Right kidney (tissue), 1 donor: ENCODE measurements around the gene ANKS6.
A peak's percentile ranks its signal among the peaks of the same experiment; 100 is the strongest.

Experiments used
- DNase-seq: peaks from one replicate; pipeline ENCODE4 v3.0.0-alpha.2; 2016

Gene ANKS6

GRCh38 chr9:98791608-98792490 is 4.5 kb downstream of the ANKS6 start:
- no peak for DNase-seq

- DNase-seq: peak; percentile 82
Observed at GRCh38 chr9:98790842-98791607, 5.3 kb downstream of the ANKS6 start.

GRCh38 chr9:98790134-98790841 is 6.1 kb downstream of the ANKS6 start:
- DNase-seq: no peak

- no peak for DNase-seq
Observed at GRCh38 chr9:98789483-98790133, 6.7 kb downstream of the ANKS6 start.

DNA sequence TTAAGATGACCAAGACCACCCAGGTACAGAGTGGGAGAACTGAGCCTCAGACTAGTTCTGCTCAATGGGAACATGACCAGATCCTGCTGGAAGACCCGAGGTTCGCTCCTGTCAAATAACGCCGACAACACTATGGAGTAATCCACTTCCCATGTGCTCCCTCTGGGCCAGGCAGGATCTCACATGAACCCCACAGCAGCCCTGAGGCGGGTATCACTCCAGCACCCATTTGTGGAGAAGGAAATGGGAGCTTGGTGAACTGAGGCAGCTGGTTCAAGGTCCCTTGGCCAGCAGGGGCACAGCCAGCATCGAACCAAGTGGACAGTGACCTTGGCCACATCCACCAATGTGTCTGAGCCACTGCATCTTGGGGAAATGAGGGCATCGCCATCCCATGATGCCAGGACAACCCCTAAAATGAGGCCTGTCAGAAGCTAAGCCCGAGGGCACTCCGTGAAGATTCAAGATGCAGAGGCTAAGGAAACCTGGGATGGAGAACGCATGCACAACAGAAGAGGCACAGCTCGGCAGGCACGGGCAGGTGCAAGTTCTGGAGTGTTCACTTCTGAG is 8.5 kb downstream of the ANKS6 start:
- DNase-seq: no peak

GRCh38 chr9:98786750-98787510 is 9.4 kb downstream of the ANKS6 start:
- no peak for DNase-seq

GRCh38 chr9:98784831-98785806 is 11.2 kb downstream of the ANKS6 start:
- no peak for DNase-seq

DNA sequence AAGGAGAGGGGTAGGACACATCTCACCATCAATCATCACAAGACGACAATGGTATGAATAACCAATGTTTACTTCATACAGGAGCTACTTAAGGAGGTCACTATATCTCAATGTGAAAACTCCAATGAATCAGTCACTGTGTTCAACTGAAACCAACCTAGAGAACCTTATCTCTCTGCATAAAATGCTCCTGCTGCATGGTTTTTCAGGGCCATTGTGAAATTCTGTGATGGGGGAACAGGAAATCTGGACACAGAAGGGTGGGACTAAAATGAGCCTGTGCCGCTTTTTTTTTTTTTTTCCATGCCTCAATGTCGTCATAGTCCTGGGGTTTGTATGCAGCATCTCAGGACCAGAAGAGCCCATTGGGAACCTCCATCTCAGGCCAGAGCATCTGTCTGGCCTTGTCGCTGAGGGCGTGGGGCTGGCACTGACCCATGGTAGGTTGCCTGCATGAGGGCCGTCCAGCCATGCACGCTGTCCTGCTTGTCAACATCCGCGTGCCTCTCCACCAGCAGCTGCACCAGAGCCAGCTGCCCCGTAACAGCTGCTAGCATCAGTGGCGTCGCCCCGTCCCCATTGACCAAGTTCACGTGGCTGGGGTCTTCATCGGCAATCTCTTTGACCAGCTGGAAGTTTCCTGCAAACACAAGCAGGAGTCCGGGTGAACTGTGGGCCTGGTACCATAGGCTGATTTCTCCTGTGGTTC is 12.7 kb downstream of the ANKS6 start:
- no peak for DNase-seq

GRCh38 chr9:98781588-98782383 is 14.6 kb downstream of the ANKS6 start:
- DNase-seq: no peak

DNA sequence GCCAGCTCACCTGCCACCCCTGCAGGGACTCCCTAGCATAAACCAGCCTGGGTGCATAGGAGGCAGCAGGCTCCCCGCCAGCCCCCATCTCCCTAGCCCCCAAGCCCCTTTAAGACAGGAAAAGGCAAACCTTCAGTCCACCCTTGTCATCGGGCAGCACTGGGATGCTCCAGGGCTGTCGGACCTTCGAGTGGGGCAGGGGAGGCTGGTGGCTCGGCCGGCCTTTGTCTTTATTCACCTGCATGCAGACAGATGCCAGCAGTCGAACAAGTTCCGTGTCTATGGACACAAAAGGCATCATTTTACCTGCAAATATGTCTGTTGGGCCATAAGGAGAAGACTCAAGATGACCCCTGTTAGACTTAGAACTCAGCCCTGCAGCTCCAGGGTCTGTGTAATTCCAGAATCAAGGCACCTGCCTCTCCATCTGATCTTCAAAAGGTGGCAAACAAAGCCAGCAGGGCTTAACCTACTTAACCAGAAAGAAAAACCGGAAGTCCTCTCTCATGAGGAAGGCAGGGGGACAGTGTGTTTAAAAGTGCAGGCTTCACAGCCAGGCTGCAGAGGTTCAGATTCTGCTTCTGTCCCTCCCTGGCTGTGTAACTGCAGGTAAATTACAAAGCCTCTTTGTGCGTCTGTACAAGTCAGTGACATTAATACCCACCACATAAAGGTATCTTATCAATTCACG is 16.2 kb downstream of the ANKS6 start:
- no peak for DNase-seq

DNA sequence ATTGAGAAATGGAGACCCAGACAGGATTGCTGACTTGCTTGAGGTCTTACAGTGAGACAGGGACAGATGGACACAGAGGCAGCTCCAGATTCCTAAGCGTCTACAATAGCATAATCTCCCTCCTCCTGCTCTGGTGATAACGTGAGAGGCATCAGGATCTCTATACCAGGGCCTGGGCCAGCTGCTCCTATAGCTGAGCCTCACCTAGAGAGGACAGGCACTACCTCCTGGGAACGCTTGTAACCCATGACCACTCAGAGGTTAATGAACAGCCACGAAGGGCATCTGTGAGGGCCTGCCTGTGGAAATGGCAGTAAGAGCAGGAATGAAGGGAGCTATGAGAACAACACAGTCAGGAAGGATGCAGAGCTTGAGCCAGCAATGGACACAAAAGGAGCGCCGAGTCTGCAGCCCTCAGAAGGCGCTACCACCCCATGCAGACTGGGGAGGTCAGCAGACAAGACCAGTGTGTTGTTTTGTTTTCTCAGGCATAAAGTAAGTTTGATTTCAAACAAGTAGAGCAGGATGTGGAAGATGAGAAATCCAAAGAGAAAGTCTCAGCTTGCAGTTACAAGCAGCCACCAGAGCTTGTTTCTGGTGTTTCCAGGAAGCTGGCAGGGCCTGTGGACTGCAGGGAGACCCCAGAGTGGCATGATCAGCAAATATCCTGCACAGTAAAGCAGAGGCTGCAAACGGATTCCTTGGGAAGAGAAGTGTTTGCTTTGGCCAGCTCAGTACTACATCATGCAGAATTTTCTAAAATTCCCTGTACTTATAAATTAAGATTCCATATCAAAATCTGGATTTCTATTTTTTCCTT is 17.4 kb downstream of the ANKS6 start:
- DNase-seq: peak; percentile 40

DNA sequence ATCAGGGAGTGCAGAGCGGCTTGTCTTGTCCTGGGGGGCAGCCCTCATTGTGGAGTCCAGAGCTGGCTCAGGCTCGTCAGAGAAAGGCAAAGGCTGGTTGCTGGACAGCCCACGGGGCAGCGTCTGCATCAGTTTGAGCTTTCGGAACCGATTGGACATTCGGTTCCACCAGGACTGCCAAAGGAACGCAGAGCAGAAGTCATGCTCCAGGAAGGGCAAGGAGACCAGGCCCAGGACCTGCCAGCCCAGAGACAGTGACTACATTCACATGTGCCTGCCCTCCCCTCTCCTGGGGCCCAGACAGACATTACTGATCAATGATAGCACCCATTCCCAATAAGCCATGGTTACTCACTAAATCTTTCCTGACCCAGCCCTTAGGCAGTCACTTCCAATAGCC is 18.1 kb downstream of the ANKS6 start:
- no peak for DNase-seq

DNA sequence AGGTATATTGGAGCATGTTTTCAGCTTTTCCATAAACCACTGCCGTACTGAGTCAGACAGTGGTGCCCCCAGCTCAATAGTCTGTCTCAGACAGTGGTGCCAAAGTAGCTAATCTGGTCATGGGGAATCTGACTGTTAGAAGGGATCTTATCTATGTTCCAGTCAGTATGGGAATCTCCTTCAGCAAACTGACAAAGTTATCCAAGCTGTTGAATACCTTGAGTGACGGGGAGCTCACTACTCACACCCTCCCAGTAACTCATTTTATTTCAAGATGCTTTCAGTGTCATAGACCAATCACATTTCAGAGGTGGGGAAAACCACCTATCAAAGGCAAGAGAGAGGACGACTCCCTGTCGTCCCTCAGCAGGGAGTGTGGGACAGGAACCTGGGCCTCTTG is 18.7 kb downstream of the ANKS6 start:
- no peak for DNase-seq

DNA sequence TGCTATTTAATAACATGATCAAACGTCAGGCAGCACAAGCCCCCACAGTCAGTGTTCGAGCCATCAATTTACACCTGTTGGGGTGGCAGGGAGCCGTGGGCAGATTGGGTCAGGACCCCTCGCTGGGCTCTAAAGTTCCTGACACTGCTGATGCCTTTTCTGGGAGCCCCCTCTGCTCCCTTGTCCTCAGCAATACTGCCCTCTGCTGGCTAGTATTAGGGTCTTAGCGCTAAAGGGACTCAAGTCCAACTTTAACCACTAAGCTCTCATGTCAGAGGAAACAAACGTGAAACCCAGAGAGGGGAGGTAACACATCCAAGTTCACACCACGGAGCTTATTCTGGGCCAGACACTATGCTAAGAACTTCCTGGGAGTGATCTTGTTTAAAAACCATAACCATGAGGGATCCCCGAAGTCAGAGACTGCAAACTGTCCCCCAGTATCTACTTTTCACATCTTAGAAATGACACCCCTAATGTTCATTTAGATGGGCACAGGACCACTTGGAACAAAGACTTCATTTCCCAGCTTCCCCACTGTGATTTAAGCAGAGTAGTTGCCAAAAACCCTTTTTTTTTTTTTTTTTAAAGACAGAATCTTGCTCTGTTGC is 20.4 kb downstream of the ANKS6 start:
- DNase-seq: peak; percentile 35

DNA sequence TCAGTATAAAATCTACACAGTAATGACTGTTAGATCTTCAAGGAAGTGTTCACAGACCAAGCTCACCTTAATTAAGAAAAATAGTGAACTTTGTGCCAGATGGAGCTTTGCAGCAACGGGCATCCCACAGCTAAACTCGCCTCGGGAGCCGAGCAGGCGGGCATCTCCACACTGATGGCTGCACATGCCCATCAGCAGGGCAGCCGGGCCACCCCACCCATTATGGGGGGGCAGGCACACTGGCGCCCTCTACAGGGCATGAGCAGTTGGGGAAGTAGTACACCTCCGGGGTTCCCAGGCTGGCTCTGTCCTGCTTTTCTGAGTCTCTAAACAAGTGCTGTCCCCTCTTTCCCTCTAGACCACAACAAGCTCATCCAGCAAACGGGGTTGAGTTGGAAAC is 21.6 kb downstream of the ANKS6 start:
- no peak for DNase-seq

DNA sequence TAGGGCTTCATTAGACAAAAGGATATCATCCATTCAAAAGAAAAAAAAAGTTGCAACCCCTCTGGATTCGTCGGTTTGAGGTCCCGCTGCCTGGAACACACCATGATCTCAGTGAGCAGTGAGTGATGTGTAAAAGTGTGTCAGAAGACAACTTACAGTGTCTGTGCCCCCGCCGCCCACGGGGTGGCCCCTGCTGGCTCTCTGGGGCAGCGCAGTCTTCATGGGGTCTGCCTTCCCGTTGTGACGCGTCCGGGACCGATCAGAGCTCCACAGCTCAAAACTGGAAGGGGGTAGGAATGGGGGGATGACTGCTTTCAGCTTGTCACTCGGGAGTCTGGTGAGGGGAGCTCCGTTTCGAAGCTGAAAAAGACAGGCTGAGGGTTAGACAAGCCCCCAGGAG is 22.6 kb downstream of the ANKS6 start:
- DNase-seq: no peak
